ENCODE results near the gene C12orf42.

Gene C12orf42

GRCh38 chr12:103314786-103315185, 181.0 kb downstream of the C12orf42 start:
- TF ChIP-seq REST (IDR thresholded peaks at IDR 0.05; ENCODE audit: insufficient replicate concordance, low read depth) (no peak), GABPA (IDR thresholded peaks at IDR 0.05; ENCODE audit: low read depth) (no peak), POLR2AphosphoS5 (IDR thresholded peaks at IDR 0.05; ENCODE audit: low read depth) (no peak), SPI1 (IDR thresholded peaks at IDR 0.05; ENCODE audit: borderline replicate concordance, low read depth) (no peak), CTCF (IDR thresholded peaks at IDR 0.05; ENCODE audit: insufficient read depth, low read length) (no peak)
- Histone ChIP-seq H3K4me3 (replicated peaks; ENCODE audit: insufficient read depth, low read length) (no peak overlapping the region), H3K27ac (replicated peaks) (no peak overlapping the region), H3K27me3 (ENCODE audit: insufficient read depth, poor library complexity, severe bottlenecking) (no peaks in the 10 kb centered on the region)
- DNase-seq (ENCODE audit: low read depth in 1 of 2, low spot score in 1 of 2): no peak

GRCh38 chr12:103313894-103314293, 181.9 kb downstream of the C12orf42 start:
- TF ChIP-seq GABPA (IDR thresholded peaks at IDR 0.05; ENCODE audit: low read depth): no peak
- no peak for TF ChIP-seq POLR2AphosphoS5 (IDR thresholded peaks at IDR 0.05; ENCODE audit: low read depth)
- TF ChIP-seq CTCF (IDR thresholded peaks at IDR 0.05; ENCODE audit: insufficient read depth, low read length): no peak
- TF ChIP-seq SPI1 (IDR thresholded peaks at IDR 0.05; ENCODE audit: borderline replicate concordance, low read depth): no peak
- no peak for TF ChIP-seq REST (IDR thresholded peaks at IDR 0.05; ENCODE audit: insufficient replicate concordance, low read depth)
- H3K4me3 ChIP-seq (replicated peaks; ENCODE audit: insufficient read depth, low read length): no peak overlapping the region
- H3K27me3 ChIP-seq (ENCODE audit: insufficient read depth, poor library complexity, severe bottlenecking): no peaks in the 10 kb centered on the region
- no peak overlapping the region for H3K27ac ChIP-seq (replicated peaks)
- DNase-seq (ENCODE audit: low read depth in 1 of 2, low spot score in 1 of 2): no peak

- no peak overlapping the region for H3K4me3 ChIP-seq (replicated peaks; ENCODE audit: insufficient read depth, low read length)
- H3K27me3 ChIP-seq (ENCODE audit: insufficient read depth, poor library complexity, severe bottlenecking): no peaks in the 10 kb centered on the region
- no peak for TF ChIP-seq GABPA (IDR thresholded peaks at IDR 0.05; ENCODE audit: low read depth)
- no peak for TF ChIP-seq REST (IDR thresholded peaks at IDR 0.05; ENCODE audit: insufficient replicate concordance, low read depth)
- no peak for TF ChIP-seq SPI1 (IDR thresholded peaks at IDR 0.05; ENCODE audit: borderline replicate concordance, low read depth)
- no peak for TF ChIP-seq CTCF (IDR thresholded peaks at IDR 0.05; ENCODE audit: insufficient read depth, low read length)
- no peak for TF ChIP-seq POLR2AphosphoS5 (IDR thresholded peaks at IDR 0.05; ENCODE audit: low read depth)
- no peak for DNase-seq (ENCODE audit: low read depth in 1 of 2, low spot score in 1 of 2)
- no peak overlapping the region for H3K27ac ChIP-seq (replicated peaks)
These were observed 182.9 kb downstream of the C12orf42 start for GRCh38 chr12:103312742-103313354.
